Karpas-422 (cell line): ENCODE data around the gene GGPS1. TPM values are rescaled to one million over a fixed set of nuclear protein-coding genes. Genes with fewer than 3 reads are reported as not detected.
"Not testable (repeated sequence)": the region's sequence is repeated elsewhere in the genome, so short reads cannot be mapped to it uniquely, and the experiment has no call there.

Experiments used
- DNase-seq: peaks from one replicate; pipeline ENCODE4 v3.0.0-alpha.2; 2015
- H2AFZ ChIP-seq: fragments of 200-600 bp; sonication (generic); 2 replicates; pipeline ENCODE4 v1.6.1; 2014; ENCODE audit warnings: antibody characterized with exemption, low read length, mixed read lengths
- H3K27ac ChIP-seq: fragments of 200-600 bp; sonication (generic); 2 replicates; pipeline ENCODE4 v1.5.1; 2014; ENCODE audit warnings: mild to moderate bottlenecking, low read length, moderate library complexity
- H3K27me3 ChIP-seq: fragments of 200-600 bp; sonication (generic); 2 replicates; pipeline ENCODE4 v1.6.1; 2014; ENCODE audit warnings: low read length, mixed read lengths
- H3K36me3 ChIP-seq: fragments of 200-600 bp; sonication (generic); 2 replicates; pipeline ENCODE4 v1.6.1; 2014; ENCODE audit warnings: low read length, mixed read lengths; ENCODE audit not compliant: insufficient read depth
- H3K4me1 ChIP-seq: fragments of 200-600 bp; sonication (generic); 2 replicates; pipeline ENCODE4 v1.6.1; 2014; ENCODE audit warnings: mild to moderate bottlenecking, low read length, mixed read lengths
- H3K4me2 ChIP-seq: fragments of 200-600 bp; sonication (generic); 2 replicates; pipeline ENCODE4 v1.6.1; 2014; ENCODE audit warnings: low read length, low read depth, mild to moderate bottlenecking; ENCODE audit not compliant: poor library complexity, severe bottlenecking
- H3K4me3 ChIP-seq: fragments of 200-600 bp; sonication (generic); 2 replicates; pipeline ENCODE4 v1.5.1; 2014; ENCODE audit warnings: mild to moderate bottlenecking, antibody characterized with exemption, low read length, mixed read lengths
- H3K79me2 ChIP-seq: fragments of 200-600 bp; sonication (generic); 2 replicates; pipeline ENCODE4 v1.6.1; 2014; ENCODE audit warnings: mild to moderate bottlenecking, low read length, mixed read lengths
- H3K9ac ChIP-seq: fragments of 200-600 bp; sonication (generic); 2 replicates; pipeline ENCODE4 v1.6.0; 2014; ENCODE audit warnings: low read length
- H3K9me2 ChIP-seq: fragments of 200-600 bp; sonication (generic), shearing (Covaris generic); replicated peaks from 2 replicates; pipeline ENCODE4 v1.6.0; 2014; ENCODE audit warnings: mild to moderate bottlenecking, low read length, moderate library complexity; ENCODE audit not compliant: insufficient read depth
- H3K9me3 ChIP-seq: fragments of 300-700, 200-600 bp; sonication (generic); 2 replicates; pipeline ENCODE4 v1.6.1; 2014; ENCODE audit warnings: low read length, mixed read lengths
- H4K20me1 ChIP-seq: fragments of 200-600 bp; sonication (generic); 2 replicates; pipeline ENCODE4 v1.6.1; 2014; ENCODE audit warnings: mild to moderate bottlenecking, antibody characterized with exemption, low read length, low read depth; ENCODE audit not compliant: insufficient read depth
- total RNA-seq: library from RNA; depleted of rRNA; stranded (reverse); fragments of >200 nt; shearing (Covaris generic); gene quantifications from 2 replicates; pipeline ENCODE4 v1.2.3, GENCODE V29; 2014; ENCODE audit warnings: low replicate concordance

Gene GGPS1
- total RNA-seq, 1 experiment from 2014 or later = 45.3 TPM

DNA sequence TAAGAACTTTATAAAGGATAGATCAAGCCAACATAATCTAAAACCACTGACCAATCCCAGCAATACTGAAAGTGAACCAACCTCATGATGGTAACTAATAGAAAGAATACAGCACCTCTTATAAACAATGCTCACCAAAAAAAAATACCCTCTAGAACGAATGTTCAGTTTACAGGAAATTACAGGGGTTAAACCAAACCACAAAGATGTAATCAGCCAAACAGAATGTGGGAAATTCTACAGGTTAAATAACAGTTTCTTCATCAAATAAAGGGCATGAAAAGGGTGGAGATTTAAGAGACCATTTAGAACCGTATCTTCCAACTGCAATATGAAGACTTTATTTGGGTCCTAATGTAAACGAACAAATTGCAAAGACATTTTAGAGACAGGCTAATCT lies 30.8 kb upstream of the GGPS1 start:
- H4K20me1 ChIP-seq = peaks cover 5% of the 10 kb centered on the region; the same call in 1 of the 2 replicates

DNA sequence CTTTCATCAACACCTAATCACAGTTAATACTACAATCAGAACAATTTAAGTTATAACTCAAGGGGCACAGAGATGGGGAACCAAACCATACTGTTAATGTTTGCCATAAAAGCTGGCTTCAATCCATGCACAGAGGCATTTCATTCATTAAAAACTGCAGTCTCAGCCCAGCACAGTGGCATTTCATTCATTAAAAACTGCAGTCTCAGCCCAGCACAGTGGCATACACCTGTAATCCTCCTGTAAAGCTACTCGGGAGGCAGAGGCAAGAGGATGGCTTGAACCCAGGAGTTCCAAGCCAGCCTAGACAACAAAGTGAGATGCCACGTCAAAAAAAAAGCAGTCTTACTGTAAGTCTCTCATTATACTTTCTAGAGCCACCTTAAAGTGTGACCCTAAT lies 29.6 kb upstream of the GGPS1 start:
- Histone ChIP-seq H2AFZ (no peak overlapping the region), H3K4me2 (no peak overlapping the region), H3K9ac (no peak overlapping the region), H3K36me3 (no peaks in the 10 kb centered on the region), H3K4me1 (peaks cover 39% of the 10 kb centered on the region), H4K20me1 (peaks cover under 1% of the 10 kb centered on the region; the same call in 1 of the 2 replicates), H3K9me3 (no peaks in the 10 kb centered on the region), H3K27ac (0 out of 2 replicates have a peak overlapping the region, but pooled peaks have one; percentile 26), H3K79me2 (peaks cover 94% of the 10 kb centered on the region), H3K9me2 (no peaks in the 10 kb centered on the region), H3K4me3 (no peak overlapping the region), H3K27me3 (no peaks in the 10 kb centered on the region)
- DNase-seq = no peak

More for the DNA sequence above, 30.8 kb upstream of the GGPS1 start:
- H3K4me3 ChIP-seq = no peak overlapping the region
- H3K9me3 ChIP-seq = no peaks in the 10 kb centered on the region
- no peaks in the 10 kb centered on the region for H3K36me3 ChIP-seq
- H3K27me3 ChIP-seq = no peaks in the 10 kb centered on the region
- DNase-seq = no peak
- H3K4me1 ChIP-seq = peaks cover 44% of the 10 kb centered on the region
- H2AFZ ChIP-seq = no peak overlapping the region
- no peak overlapping the region for H3K27ac ChIP-seq
- H3K9me2 ChIP-seq = no peaks in the 10 kb centered on the region
- no peak overlapping the region for H3K4me2 ChIP-seq
- H3K79me2 ChIP-seq = peaks cover 94% of the 10 kb centered on the region
- no peak overlapping the region for H3K9ac ChIP-seq

DNA sequence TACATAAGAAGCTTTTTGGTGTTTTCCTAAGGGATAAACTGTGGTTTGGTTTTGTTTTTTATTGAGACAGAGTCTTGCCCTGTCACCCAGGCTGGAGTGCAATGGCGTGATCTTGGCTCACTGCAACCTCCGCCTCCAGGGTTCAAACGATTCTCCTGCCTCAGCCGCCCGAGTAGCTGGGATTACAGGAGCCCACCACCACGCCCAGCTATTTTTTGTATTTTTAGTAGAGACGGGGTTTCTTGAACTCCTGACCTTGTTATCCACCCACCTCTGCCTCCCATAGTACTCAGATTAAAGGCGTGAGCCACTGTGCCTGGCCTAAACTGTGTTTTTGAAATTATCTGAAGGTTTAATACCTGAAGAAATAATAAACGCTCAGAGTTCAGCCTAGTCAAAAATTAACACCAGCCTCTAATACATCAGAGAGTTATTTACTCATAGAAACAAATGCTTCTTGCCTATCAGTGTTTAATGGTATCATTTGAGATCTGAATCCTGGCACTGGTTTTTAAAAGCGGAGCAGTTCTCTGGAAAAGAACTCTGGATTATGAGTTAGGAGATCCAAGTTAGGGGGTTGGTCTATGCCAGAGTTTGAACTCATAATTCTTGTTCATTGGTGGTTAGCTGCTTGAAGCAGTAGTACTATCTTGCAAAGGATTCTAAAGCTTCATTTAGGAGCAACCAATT lies 29.1 kb upstream of the GGPS1 start:
- H4K20me1 ChIP-seq = no peaks in the 10 kb centered on the region; the same call in 1 of the 2 replicates
- no peak overlapping the region for H3K4me2 ChIP-seq
- H3K4me3 ChIP-seq = no peak overlapping the region
- peaks cover 36% of the 10 kb centered on the region for H3K4me1 ChIP-seq
- H3K9me3 ChIP-seq = no peaks in the 10 kb centered on the region
- H3K9ac ChIP-seq = no peak overlapping the region
- peaks cover 95% of the 10 kb centered on the region for H3K79me2 ChIP-seq
- H3K27ac ChIP-seq = no peak overlapping the region; the same call in 1 of the 2 replicates
- H3K36me3 ChIP-seq = no peaks in the 10 kb centered on the region
- no peaks in the 10 kb centered on the region for H3K27me3 ChIP-seq
- DNase-seq = no peak
- no peak overlapping the region for H2AFZ ChIP-seq
- H3K9me2 ChIP-seq = no peaks in the 10 kb centered on the region

DNA sequence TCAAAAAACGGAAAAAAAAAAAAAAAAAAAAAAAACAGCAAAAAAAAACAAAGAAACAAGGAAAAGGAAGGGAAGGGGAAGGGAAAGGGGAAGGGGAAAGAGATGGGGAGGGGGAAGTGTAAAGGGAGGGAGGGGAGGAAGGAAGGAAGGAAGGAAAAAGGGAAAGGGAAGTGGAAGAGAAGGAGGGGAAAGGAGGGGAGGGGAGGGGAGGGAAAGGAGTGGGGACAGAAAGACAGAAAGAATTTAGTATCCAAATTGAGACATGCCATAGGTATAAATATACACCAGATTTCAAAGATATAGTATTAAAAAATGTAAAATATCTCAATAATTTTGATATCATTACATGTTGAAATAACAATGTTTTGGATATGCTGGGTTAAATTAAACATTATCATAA lies 26.2 kb upstream of the GGPS1 start:
- Histone ChIP-seq H3K79me2 (peaks cover 96% of the 10 kb centered on the region), H2AFZ (no peak overlapping the region), H3K4me3 (no peak overlapping the region), H3K4me1 (peaks cover 42% of the 10 kb centered on the region), H3K27me3 (no peaks in the 10 kb centered on the region), H3K9me2 (no peaks in the 10 kb centered on the region), H3K27ac (no peak overlapping the region), H3K4me2 (no peak overlapping the region), H3K9ac (no peak overlapping the region), H4K20me1 (no peaks in the 10 kb centered on the region), H3K36me3 (peaks cover under 1% of the 10 kb centered on the region; the same call in 1 of the 2 replicates), H3K9me3 (no peaks in the 10 kb centered on the region)
- no peak for DNase-seq

DNA sequence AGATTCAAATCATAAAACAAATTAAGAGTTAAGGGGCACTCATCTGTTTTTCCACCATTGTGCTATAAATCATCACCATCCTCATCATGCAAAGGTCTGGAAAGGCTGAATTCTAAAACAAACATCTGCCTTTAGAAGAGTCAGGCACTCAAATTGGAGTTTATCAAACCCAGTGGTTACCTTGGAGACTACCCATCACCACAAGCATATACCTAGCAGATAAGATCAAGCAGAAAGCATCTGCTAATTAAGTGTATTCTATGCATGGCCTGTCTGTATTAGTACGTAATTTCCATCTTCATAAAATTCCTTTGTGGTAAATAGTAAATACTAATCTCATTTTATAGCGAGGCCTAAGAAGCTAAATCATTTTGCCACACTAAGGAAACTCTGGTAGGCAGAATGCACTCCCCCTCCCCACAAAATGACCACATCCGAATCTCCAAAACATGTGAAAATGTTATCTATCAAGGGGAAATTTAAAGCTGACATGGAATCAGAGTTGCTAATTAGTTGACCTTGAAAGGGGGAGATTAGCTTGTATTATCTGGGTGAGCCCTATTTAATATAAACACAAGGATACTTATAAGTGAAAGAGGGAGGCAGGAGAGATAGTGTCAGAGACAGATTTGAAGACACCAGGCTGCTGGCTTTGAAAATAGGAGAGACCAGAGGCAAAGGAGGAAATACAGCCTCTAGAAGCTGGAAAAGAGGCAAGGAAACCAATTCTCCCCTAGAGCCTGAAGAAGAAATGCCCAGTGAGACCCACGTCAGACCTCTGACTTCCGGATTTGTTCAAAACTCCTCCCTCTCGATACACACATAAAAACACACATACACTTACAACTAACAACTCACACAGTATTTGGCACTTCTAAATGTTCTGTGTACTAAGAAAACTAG lies 23.6 kb upstream of the GGPS1 start:
- Histone ChIP-seq H3K36me3 (peaks cover 4% of the 10 kb centered on the region; the same call in 1 of the 2 replicates), H2AFZ (no peak overlapping the region), H3K4me3 (no peak overlapping the region), H3K27me3 (no peaks in the 10 kb centered on the region), H4K20me1 (no peaks in the 10 kb centered on the region), H3K79me2 (peaks cover 84% of the 10 kb centered on the region), H3K9me2 (no peaks in the 10 kb centered on the region), H3K9ac (no peak overlapping the region), H3K4me2 (peak overlapping the region; percentile 34), H3K27ac (peak overlapping the region; percentile 54), H3K4me1 (peaks cover 25% of the 10 kb centered on the region), H3K9me3 (no peaks in the 10 kb centered on the region)
- DNase-seq = peak; percentile 58

DNA sequence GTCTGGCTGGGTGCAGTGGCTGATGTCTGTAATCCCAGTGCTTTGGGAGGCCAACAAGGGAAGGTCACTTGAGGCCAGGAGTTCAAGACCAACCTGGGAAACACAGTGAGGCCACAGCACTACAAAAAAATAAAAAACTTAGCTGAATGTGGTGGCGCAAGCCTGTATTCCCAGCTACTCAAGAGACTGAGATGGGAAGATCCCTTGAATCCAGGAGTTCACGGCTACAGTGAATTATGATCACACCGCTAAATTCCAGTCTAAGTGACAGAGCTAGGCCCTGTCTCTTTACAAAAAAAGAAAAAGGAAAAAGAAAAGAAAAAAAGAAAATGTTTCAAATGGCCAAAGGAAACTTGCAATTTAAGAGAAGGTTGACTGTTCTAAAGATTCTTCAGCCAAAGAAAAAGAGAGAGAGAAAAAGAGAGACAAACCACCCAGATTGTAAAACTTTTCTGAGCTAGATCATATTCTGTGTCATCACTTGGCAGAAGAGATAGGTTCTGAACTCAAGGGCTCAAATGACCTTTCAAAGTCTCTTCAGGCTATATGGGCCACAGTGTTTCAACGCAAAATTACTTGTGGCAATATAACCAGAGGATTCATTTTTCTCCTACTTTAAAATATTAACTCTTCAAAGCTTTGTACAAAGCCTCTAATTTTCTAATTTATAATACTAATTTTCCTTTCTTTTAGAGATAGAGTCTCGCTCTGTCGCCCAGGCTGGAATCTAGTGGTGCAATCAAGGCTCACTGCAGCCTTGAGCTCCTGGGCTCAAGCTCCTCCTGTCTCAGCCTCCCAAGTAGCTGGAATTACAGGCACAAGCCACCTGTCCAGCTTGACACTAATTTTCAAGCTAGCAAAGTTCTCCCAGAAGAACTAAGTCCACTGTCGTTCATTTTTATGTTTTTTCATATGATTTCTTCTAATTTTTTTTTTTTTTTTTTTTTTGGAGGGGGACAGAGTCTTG lies 20.9 kb upstream of the GGPS1 start:
- no peaks in the 10 kb centered on the region for H3K9me2 ChIP-seq
- peaks cover 21% of the 10 kb centered on the region for H3K4me1 ChIP-seq
- H3K4me2 ChIP-seq = no peak overlapping the region
- no peak overlapping the region for H3K4me3 ChIP-seq
- H3K27ac ChIP-seq = no peak overlapping the region
- no peak for DNase-seq
- no peak overlapping the region for H2AFZ ChIP-seq
- peaks cover 85% of the 10 kb centered on the region for H3K79me2 ChIP-seq
- peaks cover 25% of the 10 kb centered on the region for H3K36me3 ChIP-seq
- H4K20me1 ChIP-seq = peaks cover 8% of the 10 kb centered on the region
- H3K9ac ChIP-seq = no peak overlapping the region
- H3K9me3 ChIP-seq = no peaks in the 10 kb centered on the region
- no peaks in the 10 kb centered on the region for H3K27me3 ChIP-seq

DNA sequence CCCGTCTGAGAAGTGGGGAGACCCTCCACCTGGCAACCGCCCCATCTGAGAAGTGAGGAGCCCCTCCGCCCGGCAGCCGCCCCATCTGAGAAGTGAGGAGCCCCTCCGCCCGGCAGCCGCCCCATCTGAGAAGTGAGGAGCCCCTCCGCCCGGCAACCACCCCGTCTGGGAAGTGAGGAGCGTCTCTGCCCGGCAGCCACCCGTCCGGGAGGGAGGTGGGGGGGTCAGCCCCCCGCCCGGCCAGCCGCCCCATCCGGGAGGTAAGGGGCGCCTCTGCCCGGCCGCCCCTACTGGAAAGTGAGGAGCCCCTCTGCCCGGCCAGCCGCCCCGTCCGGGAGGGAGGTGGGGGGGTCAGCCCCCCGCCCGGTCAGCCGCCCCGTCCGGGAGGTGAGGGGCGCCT lies 19.2 kb upstream of the GGPS1 start:
- not testable (repeated sequence) for H3K9ac ChIP-seq, H3K4me3 ChIP-seq
- H3K4me1 ChIP-seq = peaks cover 19% of the 10 kb centered on the region

More for the DNA sequence above, 19.2 kb upstream of the GGPS1 start:
- H3K79me2 ChIP-seq = peaks cover 85% of the 10 kb centered on the region
- peaks cover 38% of the 10 kb centered on the region for H3K36me3 ChIP-seq
- H3K9me2 ChIP-seq, DNase-seq, H3K27ac ChIP-seq, H3K9me3 ChIP-seq, H3K27me3 ChIP-seq, H3K4me2 ChIP-seq, H2AFZ ChIP-seq: not testable (repeated sequence)
- H4K20me1 ChIP-seq = peaks cover 12% of the 10 kb centered on the region
